GM13977 (cell line): ENCODE results near the gene MGLL.

ENCODE experiments used
- DNase-seq: peaks from one replicate; pipeline ENCODE4 v3.0.0; 2012; ENCODE audit warnings: low spot score
- in situ Hi-C: fragments of 300-500 bp; cut with MboI; formaldehyde crosslinking; loops from one replicate; pipeline ENCODE4 v1.12.0; 2022; ENCODE audit warnings: low sequenced_read_pairs, low pct_unique_long_range_greater_than_20kb, mixed read lengths, inconsistent platforms; ENCODE audit not compliant: unreplicated experiment
- TF ChIP-seq, protein P1 (sequence below): IDR thresholded peaks from 2 replicates; pipeline ENCODE4 v1.5.1; 2012; ENCODE audit warnings: mild to moderate bottlenecking, control low read depth; ENCODE audit not compliant: insufficient read depth; ENCODE audit errors: extremely low read depth, missing control alignments

MGLL gene

GRCh38 chr3:127665586-127665985 lies 156.7 kb downstream of the MGLL start:
- TF ChIP-seq, protein P1, sequence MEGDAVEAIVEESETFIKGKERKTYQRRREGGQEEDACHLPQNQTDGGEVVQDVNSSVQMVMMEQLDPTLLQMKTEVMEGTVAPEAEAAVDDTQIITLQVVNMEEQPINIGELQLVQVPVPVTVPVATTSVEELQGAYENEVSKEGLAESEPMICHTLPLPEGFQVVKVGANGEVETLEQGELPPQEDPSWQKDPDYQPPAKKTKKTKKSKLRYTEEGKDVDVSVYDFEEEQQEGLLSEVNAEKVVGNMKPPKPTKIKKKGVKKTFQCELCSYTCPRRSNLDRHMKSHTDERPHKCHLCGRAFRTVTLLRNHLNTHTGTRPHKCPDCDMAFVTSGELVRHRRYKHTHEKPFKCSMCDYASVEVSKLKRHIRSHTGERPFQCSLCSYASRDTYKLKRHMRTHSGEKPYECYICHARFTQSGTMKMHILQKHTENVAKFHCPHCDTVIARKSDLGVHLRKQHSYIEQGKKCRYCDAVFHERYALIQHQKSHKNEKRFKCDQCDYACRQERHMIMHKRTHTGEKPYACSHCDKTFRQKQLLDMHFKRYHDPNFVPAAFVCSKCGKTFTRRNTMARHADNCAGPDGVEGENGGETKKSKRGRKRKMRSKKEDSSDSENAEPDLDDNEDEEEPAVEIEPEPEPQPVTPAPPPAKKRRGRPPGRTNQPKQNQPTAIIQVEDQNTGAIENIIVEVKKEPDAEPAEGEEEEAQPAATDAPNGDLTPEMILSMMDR: no peak
- in situ Hi-C loops: no loop called here
- no peak for DNase-seq

- DNase-seq: no peak
- in situ Hi-C loops: no loop called here
- TF ChIP-seq, protein P1: no peak
These were observed 157.2 kb downstream of the MGLL start for GRCh38 chr3:127665165-127665564.

GRCh38 chr3:127663151-127663550 lies 159.2 kb downstream of the MGLL start:
- DNase-seq: no peak
- TF ChIP-seq, protein P1: no peak
- in situ Hi-C loops: no loop called here

DNA sequence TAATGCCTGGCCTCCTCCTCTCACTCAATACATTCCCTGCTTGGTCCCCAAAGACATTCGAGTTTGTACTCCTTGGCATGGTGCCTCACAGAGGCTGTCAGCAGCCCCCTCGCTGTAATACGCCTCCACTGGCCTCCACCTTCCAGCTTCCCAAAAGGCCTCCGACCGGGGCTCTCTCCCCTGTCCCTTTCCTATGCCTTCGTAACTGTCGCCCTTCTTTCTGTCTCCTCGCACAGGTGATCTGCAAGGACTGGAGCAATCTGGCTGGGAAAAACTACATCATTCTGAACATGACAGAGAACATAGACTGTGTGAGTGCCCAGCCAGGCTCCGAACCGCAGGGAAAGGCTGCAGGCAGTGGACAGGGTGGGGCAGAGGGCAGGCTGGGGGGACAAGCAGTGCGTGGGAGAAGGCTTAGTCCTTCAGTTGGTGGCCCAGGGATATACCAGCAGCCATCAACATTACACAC lies 160.3 kb downstream of the MGLL start:
- no peak for DNase-seq
- TF ChIP-seq, protein P1: no peak
- in situ Hi-C loops: no loop called here

DNA sequence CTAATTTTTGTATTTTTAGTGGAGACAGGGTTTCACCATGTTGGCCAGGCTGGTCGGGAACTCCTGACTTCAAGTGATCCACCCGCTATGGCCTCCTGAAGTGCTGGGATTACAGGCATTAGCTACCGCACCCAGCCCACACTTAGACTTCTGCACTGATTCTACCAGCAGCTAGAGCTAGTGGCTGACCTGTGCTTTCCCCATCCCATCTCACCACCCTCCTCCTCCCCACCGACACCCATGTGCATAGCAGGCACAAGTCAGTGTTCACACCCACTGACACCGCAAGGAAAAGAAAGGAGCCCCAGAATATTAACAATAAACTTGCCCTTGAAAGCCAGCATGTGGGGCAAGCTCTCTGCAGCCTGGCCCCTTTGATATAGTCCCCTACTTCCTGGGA lies 160.7 kb downstream of the MGLL start:
- TF ChIP-seq, protein P1: no peak
- DNase-seq: no peak
- in situ Hi-C loops: no loop called here

GRCh38 chr3:127660621-127661251 lies 161.6 kb downstream of the MGLL start:
- TF ChIP-seq, protein P1: no peak
- in situ Hi-C loops: no loop called here
- no peak for DNase-seq

- DNase-seq: no peak
- in situ Hi-C loops: loop anchor here (10.0 kb wide), 1 partner anchor 307 kb away; no protein-coding TSS in a partner anchor
- TF ChIP-seq, protein P1: no peak
These were observed 164.1 kb downstream of the MGLL start for GRCh38 chr3:127658234-127658633.
